ENCODE data around the gene MAN2B1.

Gene MAN2B1

DNA sequence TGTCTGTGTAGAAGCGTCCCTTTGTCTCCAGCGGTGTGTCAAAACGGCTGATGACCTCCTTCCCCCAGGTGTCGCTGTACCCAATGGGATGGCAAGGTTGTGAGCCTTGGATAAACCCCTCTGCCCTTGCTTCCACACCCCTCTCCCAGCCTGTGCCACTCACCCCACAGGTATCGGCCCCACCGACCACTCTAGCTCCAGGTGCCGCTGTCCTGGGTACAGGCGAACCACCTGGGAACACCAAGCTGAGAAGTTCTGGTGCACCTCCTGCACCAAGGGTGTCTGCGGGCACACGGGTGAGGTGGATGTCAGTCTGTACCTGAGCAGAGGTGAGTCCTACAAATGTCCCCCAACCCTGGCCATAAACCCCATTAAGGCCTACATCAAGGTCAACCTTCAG is 16.6 kb downstream of the MAN2B1 start:
- Histone ChIP-seq H3K36me3 (ENCODE audit: control insufficient read depth, low read length) (peaks cover 10% of the 10 kb centered on the region), H3K4me1 (ENCODE audit: control insufficient read depth, low read length) (no peaks in the 10 kb centered on the region), H3K9me3 (ENCODE audit: control insufficient read depth, insufficient read depth, low read length) (no peaks in the 10 kb centered on the region), H3K9me2 (replicated peaks; ENCODE audit: control insufficient read depth, low read length) (no peaks in the 10 kb centered on the region), H3K27ac (ENCODE audit: low read depth, low read length) (no peak overlapping the region), H3F3A (ENCODE audit: control insufficient read depth, insufficient read depth) (no peaks in the 10 kb centered on the region), H3K27me3 (ENCODE audit: control insufficient read depth, low read length) (no peaks in the 10 kb centered on the region), H3K79me2 (ENCODE audit: control insufficient read depth, low read length) (no peaks in the 10 kb centered on the region), H3K4me2 (ENCODE audit: low read length) (no peak overlapping the region), H4K20me1 (ENCODE audit: control insufficient read depth, insufficient read depth, low read depth, low read length) (no peaks in the 10 kb centered on the region), H3K4me3 (ENCODE audit: low read length) (no peak overlapping the region)
- TF ChIP-seq, protein P1, sequence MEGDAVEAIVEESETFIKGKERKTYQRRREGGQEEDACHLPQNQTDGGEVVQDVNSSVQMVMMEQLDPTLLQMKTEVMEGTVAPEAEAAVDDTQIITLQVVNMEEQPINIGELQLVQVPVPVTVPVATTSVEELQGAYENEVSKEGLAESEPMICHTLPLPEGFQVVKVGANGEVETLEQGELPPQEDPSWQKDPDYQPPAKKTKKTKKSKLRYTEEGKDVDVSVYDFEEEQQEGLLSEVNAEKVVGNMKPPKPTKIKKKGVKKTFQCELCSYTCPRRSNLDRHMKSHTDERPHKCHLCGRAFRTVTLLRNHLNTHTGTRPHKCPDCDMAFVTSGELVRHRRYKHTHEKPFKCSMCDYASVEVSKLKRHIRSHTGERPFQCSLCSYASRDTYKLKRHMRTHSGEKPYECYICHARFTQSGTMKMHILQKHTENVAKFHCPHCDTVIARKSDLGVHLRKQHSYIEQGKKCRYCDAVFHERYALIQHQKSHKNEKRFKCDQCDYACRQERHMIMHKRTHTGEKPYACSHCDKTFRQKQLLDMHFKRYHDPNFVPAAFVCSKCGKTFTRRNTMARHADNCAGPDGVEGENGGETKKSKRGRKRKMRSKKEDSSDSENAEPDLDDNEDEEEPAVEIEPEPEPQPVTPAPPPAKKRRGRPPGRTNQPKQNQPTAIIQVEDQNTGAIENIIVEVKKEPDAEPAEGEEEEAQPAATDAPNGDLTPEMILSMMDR (IDR thresholded peaks at IDR 0.05; ENCODE audit: low read depth, low read length, poor library complexity, severe bottlenecking) = no peak
- no peak for TF ChIP-seq EZH2phosphoT487 (IDR thresholded peaks at IDR 0.05; ENCODE audit: borderline replicate concordance, low read length)

DNA sequence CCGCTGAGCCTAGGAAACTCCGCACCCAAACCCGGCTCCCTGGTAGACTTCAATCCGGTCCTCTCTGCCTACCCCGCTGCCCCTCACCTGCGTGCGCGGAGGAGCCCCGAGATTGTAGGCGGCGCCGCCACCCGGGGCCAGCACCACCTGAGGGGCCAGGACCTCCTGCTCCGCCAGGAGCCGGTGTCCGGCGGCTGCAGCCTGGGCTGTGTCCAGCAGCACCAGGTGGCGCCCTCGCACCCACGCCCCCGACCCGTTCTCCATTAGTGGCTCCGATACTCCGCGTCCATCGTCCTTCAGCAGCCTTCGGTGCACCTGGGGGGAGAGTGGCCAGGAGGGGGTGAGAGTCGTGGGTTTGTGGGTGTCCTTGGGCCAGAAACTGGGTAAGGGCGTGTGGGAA is 18.5 kb downstream of the MAN2B1 start:
- Histone ChIP-seq H3K4me3 (ENCODE audit: low read length) (no peak overlapping the region), H4K20me1 (ENCODE audit: control insufficient read depth, insufficient read depth, low read depth, low read length) (no peaks in the 10 kb centered on the region), H3K4me2 (ENCODE audit: low read length) (no peak overlapping the region)

DNA sequence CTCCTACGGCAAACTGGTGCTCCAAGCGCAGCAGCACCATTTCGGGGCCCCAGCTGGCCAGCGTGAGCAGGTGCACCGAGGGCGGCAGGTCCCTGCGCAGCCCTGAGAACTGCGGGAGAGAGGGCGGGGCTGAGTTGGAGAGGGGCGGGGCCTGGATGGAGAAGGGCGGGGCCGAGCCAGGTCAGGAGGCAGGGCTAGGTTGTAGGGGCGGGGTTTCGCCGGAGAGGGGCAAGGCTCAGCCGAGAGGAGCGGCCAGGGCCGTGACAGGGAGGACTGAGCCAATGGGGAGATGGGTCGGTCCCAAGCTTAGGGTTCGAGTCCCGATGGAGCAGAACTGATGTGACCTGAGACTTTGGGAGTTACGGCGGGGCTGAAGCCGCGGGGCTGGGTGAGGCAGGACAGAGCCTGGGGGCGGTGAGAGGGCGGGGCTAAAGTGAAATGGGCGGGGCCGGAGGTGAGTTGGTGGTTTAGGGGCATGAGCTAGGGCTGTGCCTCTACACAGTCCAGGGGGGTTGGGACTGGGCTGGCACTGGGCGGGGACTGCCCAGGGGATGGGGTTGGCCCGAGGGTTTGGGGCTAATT is 19.0 kb downstream of the MAN2B1 start:
- no peak overlapping the region for H3K4me3 ChIP-seq (ENCODE audit: low read length)
- H3K4me1 ChIP-seq (ENCODE audit: control insufficient read depth, low read length) = no peaks in the 10 kb centered on the region
- H4K20me1 ChIP-seq (ENCODE audit: control insufficient read depth, insufficient read depth, low read depth, low read length) = no peaks in the 10 kb centered on the region
- no peaks in the 10 kb centered on the region for H3K79me2 ChIP-seq (ENCODE audit: control insufficient read depth, low read length)
- no peaks in the 10 kb centered on the region for H3K9me3 ChIP-seq (ENCODE audit: control insufficient read depth, insufficient read depth, low read length)
- no peak overlapping the region for H3K4me2 ChIP-seq (ENCODE audit: low read length)
- TF ChIP-seq EZH2phosphoT487 (IDR thresholded peaks at IDR 0.05; ENCODE audit: borderline replicate concordance, low read length) = no peak
- TF ChIP-seq, protein P1 (IDR thresholded peaks at IDR 0.05; ENCODE audit: low read depth, low read length, poor library complexity, severe bottlenecking) = no peak
- H3K9me2 ChIP-seq (replicated peaks; ENCODE audit: control insufficient read depth, low read length) = no peaks in the 10 kb centered on the region
- no peaks in the 10 kb centered on the region for H3F3A ChIP-seq (ENCODE audit: control insufficient read depth, insufficient read depth)
- H3K27me3 ChIP-seq (ENCODE audit: control insufficient read depth, low read length) = no peaks in the 10 kb centered on the region
- no peak overlapping the region for H3K27ac ChIP-seq (ENCODE audit: low read depth, low read length)
- H3K36me3 ChIP-seq (ENCODE audit: control insufficient read depth, low read length) = peaks cover 8% of the 10 kb centered on the region

More for the DNA sequence above, 18.5 kb downstream of the MAN2B1 start:
- no peaks in the 10 kb centered on the region for H3K9me2 ChIP-seq (replicated peaks; ENCODE audit: control insufficient read depth, low read length)
- no peak overlapping the region for H3K27ac ChIP-seq (ENCODE audit: low read depth, low read length)
- TF ChIP-seq, protein P1 (IDR thresholded peaks at IDR 0.05; ENCODE audit: low read depth, low read length, poor library complexity, severe bottlenecking) = no peak
- TF ChIP-seq EZH2phosphoT487 (IDR thresholded peaks at IDR 0.05; ENCODE audit: borderline replicate concordance, low read length) = no peak
- H3K4me1 ChIP-seq (ENCODE audit: control insufficient read depth, low read length) = no peaks in the 10 kb centered on the region
- no peaks in the 10 kb centered on the region for H3F3A ChIP-seq (ENCODE audit: control insufficient read depth, insufficient read depth)
- H3K9me3 ChIP-seq (ENCODE audit: control insufficient read depth, insufficient read depth, low read length) = no peaks in the 10 kb centered on the region
- no peaks in the 10 kb centered on the region for H3K79me2 ChIP-seq (ENCODE audit: control insufficient read depth, low read length)
- no peaks in the 10 kb centered on the region for H3K27me3 ChIP-seq (ENCODE audit: control insufficient read depth, low read length)
- H3K36me3 ChIP-seq (ENCODE audit: control insufficient read depth, low read length) = peaks cover 8% of the 10 kb centered on the region

All from DOHH2 (cell line).